Activated B cell treated with CpG ODN at 0.5 μM for 24 hours (primary cell): ENCODE data around the gene MOB3A. TPM values are rescaled to one million over a fixed set of nuclear protein-coding genes. Genes with fewer than 3 reads are reported as not detected.
A peak's percentile ranks its signal among the peaks of the same experiment; 100 is the strongest.
"Not testable (repeated sequence)": the region's sequence is repeated elsewhere in the genome, so short reads cannot be mapped to it uniquely, and the experiment has no call there.

Experiments
- ATAC-seq: fragments of 200-7000 bp; cut with Tn5 transposase; one replicate; pipeline ENCODE4 v1.10.0; 2021; ENCODE audit warnings: low read depth, mild to moderate bottlenecking, moderate library complexity
- CTCF ChIA-PET: fragments of 350-600 bp; sonication (Branson Sonifier 250); formaldehyde crosslinking; loops from one replicate; lab custom pipeline; 2021; ENCODE audit warnings: antibody characterized with exemption; lab: Charles Lee
- POLR2A ChIA-PET: fragments of 350-600 bp; sonication (Branson Sonifier 250); formaldehyde crosslinking; loops from one replicate; lab custom pipeline; 2021; ENCODE audit warnings: antibody characterized with exemption; lab: Charles Lee
- DNase-seq: peaks from one replicate; pipeline ENCODE4 v3.0.0; 2022
- H3K27ac Mint-ChIP-seq: one replicate; pipeline ENCODE4 v1.8.0; 2020; ENCODE audit warnings: mixed read lengths
- H3K27me3 Mint-ChIP-seq: one replicate; pipeline ENCODE4 v1.8.0; 2021; ENCODE audit warnings: mixed read lengths
- H3K36me3 Mint-ChIP-seq: one replicate; pipeline ENCODE4 v1.8.0; 2021; ENCODE audit warnings: low read depth, mixed read lengths
- H3K4me1 Mint-ChIP-seq: one replicate; pipeline ENCODE4 v1.8.0; 2021; ENCODE audit warnings: mixed read lengths
- H3K4me3 Mint-ChIP-seq: one replicate; pipeline ENCODE4 v1.8.0; 2020; ENCODE audit warnings: mild to moderate bottlenecking, mixed read lengths
- H3K9me3 Mint-ChIP-seq: one replicate; pipeline ENCODE4 v1.8.0; 2020; ENCODE audit warnings: mixed read lengths
- CTCF ChIP-seq: fragments of 200-600 bp; IDR thresholded peaks from one replicate; pipeline ENCODE4 v1.8.0; 2022; ENCODE audit warnings: antibody characterized with exemption, mild to moderate bottlenecking
- intact Hi-C: fragments of 100-400 bp; cut with micrococcal nuclease; formaldehyde crosslinking; loops from one replicate; pipeline ENCODE4 v1.15.1; 2024
- total RNA-seq: library from RNA; stranded (reverse); gene quantifications from 2 replicates; pipeline ENCODE4 v1.2.3, GENCODE V29; 2022

MOB3A gene
- total RNA-seq, 1 donor from 2014 or later, result 189 TPM

- Mint-ChIP-seq H3K4me1 (peaks cover 44% of the 10 kb centered on the region), H3K27ac (no peak overlapping the region), H3K4me3 (no peak overlapping the region), H3K9me3 (peaks cover 3% of the 10 kb centered on the region), H3K36me3 (peaks cover 21% of the 10 kb centered on the region), H3K27me3 (no peaks in the 10 kb centered on the region)
- ATAC-seq (no peak), DNase-seq (no peak)
- ChIA-PET CTCF (interaction anchor here (1.0 kb wide), 1 partner anchor 16 kb away, joined by 5 read pairs; no protein-coding TSS in a partner anchor), POLR2A (interaction anchor here (0.7 to 59.1 kb wide), 7 partner anchors 16 to 187 kb away, joined by 3 to 2723 read pairs (median 8); partner anchors contain the start of genes IZUMO4, MKNK2, MOB3A and REXO1)
- TF ChIP-seq CTCF, result no peak
- intact Hi-C loops, result no loop called here
Measured at GRCh38 chr19:2035590-2035991, 60.5 kb downstream of the MOB3A start.

GRCh38 chr19:2034729-2035589 lies 61.2 kb downstream of the MOB3A start:
- ChIA-PET CTCF (interaction anchor here (1.0 kb wide), 1 partner anchor 16 kb away, joined by 5 read pairs; no protein-coding TSS in a partner anchor), POLR2A (interaction anchor here (0.5 to 59.1 kb wide), 9 partner anchors 10 to 137 kb away, joined by 3 to 2723 read pairs (median 5); partner anchors contain the start of genes IZUMO4, MKNK2 and MOB3A)
- ATAC-seq (peak; percentile 69), DNase-seq (peak; percentile 61)
- no peak overlapping the region for H3K4me3 Mint-ChIP-seq
- H3K27ac Mint-ChIP-seq, result no peak overlapping the region
- intact Hi-C loops, result no loop called here
- no peaks in the 10 kb centered on the region for H3K27me3 Mint-ChIP-seq
- peaks cover 3% of the 10 kb centered on the region for H3K9me3 Mint-ChIP-seq
- peaks cover 40% of the 10 kb centered on the region for H3K4me1 Mint-ChIP-seq
- peaks cover 17% of the 10 kb centered on the region for H3K36me3 Mint-ChIP-seq
- TF ChIP-seq CTCF, result no peak

- CTCF ChIA-PET, H3K27me3 Mint-ChIP-seq, intact Hi-C loops, H3K4me3 Mint-ChIP-seq, H3K9me3 Mint-ChIP-seq, H3K27ac Mint-ChIP-seq, ATAC-seq, DNase-seq: not testable (repeated sequence)
- Mint-ChIP-seq H3K36me3 (peaks cover 14% of the 10 kb centered on the region), H3K4me1 (peaks cover 37% of the 10 kb centered on the region)
- POLR2A ChIA-PET, result interaction anchor here (1.3 to 59.1 kb wide), 3 partner anchors 19 to 137 kb away, joined by 3 to 2723 read pairs (median 490); partner anchors contain the start of genes IZUMO4, MKNK2 and MOB3A
Measured at GRCh38 chr19:2034253-2034652, 61.9 kb downstream of the MOB3A start.

- intact Hi-C loops, result loop anchor here (2.0 kb wide), 1 partner anchor 15 kb away; no protein-coding TSS in a partner anchor
- Mint-ChIP-seq H3K27me3 (no peaks in the 10 kb centered on the region), H3K36me3 (peaks cover 9% of the 10 kb centered on the region), H3K4me1 (peaks cover 33% of the 10 kb centered on the region), H3K4me3 (no peak overlapping the region), H3K9me3 (peaks cover 3% of the 10 kb centered on the region), H3K27ac (no peak overlapping the region)
- TF ChIP-seq CTCF, result no peak
- ATAC-seq (no peak), DNase-seq (no peak)
- CTCF ChIA-PET, result interaction anchor here (0.5 kb wide), 1 partner anchor 169 kb away, joined by 3 read pairs; no protein-coding TSS in a partner anchor
- POLR2A ChIA-PET, result interaction anchor here (1.3 to 59.1 kb wide), 3 partner anchors 20 to 136 kb away, joined by 3 to 2723 read pairs (median 490); partner anchors contain the start of genes IZUMO4, MKNK2 and MOB3A
Measured at GRCh38 chr19:2033825-2034159, 62.3 kb downstream of the MOB3A start.

- POLR2A ChIA-PET, result interaction anchor here (1.3 to 59.1 kb wide), 4 partner anchors 8 to 136 kb away, joined by 3 to 2723 read pairs (median 258); partner anchors contain the start of genes IZUMO4, MKNK2 and MOB3A
- Mint-ChIP-seq H3K4me3 (no peak overlapping the region), H3K4me1 (peaks cover 33% of the 10 kb centered on the region), H3K27me3 (no peaks in the 10 kb centered on the region), H3K36me3 (peaks cover 7% of the 10 kb centered on the region), H3K9me3 (peaks cover 3% of the 10 kb centered on the region), H3K27ac (no peak overlapping the region)
- intact Hi-C loops, result loop anchor here (2.0 kb wide), 1 partner anchor 14 kb away; no protein-coding TSS in a partner anchor
- DNase-seq, result no peak
- no peak for TF ChIP-seq CTCF
- CTCF ChIA-PET, result interaction anchor here (0.5 to 1.7 kb wide), 2 partner anchors 9 to 169 kb away, joined by 3 to 4 read pairs; no protein-coding TSS in a partner anchor
- no peak for ATAC-seq
Measured at GRCh38 chr19:2033115-2033824, 62.9 kb downstream of the MOB3A start.
